HG02798 (cell line): ENCODE measurements around the gene TAPBP.
"Not testable (repeated sequence)": the region's sequence is repeated elsewhere in the genome, so short reads cannot be mapped to it uniquely, and the experiment has no call there.

Experiments
- ATAC-seq: cut with Tn5 transposase; IDR thresholded peaks from one replicate; pipeline ENCODE4 v1.9.1; 2021; ENCODE audit warnings: mild to moderate bottlenecking; ENCODE audit not compliant: unreplicated experiment, poor library complexity

Gene TAPBP

DNA sequence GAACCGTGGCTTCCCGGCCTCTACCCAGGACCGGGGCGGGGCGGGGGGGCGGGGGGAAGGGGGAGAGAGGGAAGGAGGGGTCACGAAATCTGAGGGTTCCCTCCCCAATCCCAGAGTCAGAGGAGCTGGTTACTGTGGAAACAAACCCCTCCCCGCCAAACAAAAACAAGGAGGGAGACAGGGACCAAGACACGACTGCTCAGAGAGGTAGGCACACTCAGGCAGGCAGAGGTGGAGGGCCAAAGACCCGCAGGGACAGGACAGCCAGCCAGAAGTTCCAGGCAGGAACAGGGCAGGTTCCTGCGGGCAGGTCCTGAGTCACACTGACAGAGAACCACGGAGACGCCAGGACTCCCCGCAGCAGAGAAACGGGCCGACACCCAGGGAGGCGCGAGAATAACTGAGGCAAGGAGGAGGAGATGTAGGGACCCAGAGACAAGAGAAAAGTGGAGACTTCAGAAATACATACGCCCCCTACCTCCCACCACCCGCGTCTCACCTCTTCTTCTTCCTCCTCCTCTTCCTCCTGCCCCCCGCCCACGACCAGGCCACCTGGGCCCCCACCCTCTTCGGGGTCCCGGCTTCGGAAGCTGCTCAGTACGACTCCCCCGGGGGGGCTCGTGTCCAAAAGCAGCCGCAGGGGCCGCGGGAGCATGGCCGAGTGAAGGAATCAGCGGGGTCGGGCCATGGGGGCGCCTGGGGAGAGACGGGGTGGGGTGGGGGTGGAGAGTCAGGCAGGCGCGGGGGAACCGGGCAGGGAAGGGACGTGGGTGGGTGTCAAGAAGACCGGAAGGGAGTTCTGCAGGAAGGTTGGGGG lies 15.7 kb downstream of the TAPBP start:
- ATAC-seq = no peak

DNA sequence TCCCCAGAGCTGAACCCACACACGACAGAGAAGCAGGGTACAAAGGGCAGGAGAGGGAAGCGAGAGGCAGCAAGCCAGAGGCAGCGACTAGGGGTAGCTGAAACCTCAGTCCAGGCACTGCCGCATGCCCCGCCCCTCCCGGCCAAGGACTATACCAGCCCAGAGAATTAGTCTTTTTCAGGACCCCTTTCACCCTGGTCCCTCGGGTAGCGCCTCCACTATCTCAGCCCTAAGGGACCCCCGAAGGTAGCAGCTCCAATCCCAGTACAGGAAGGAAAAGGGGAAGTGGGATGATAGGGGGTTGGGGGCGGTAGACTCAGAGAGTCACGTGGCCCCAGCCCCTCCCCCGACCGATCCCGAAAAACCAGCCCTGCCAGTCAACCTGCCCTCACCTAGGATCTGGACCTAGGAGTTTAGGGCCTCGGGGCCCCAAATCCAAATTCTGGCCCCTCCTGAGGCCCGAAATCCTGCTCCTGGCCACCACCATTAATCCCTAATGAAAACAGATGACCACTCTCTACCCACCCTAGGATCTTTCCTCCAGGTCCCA lies 16.4 kb downstream of the TAPBP start:
- ATAC-seq = no peak

GRCh38 chr6:33296797-33297405 lies 17.0 kb downstream of the TAPBP start:
- ATAC-seq = no peak

DNA sequence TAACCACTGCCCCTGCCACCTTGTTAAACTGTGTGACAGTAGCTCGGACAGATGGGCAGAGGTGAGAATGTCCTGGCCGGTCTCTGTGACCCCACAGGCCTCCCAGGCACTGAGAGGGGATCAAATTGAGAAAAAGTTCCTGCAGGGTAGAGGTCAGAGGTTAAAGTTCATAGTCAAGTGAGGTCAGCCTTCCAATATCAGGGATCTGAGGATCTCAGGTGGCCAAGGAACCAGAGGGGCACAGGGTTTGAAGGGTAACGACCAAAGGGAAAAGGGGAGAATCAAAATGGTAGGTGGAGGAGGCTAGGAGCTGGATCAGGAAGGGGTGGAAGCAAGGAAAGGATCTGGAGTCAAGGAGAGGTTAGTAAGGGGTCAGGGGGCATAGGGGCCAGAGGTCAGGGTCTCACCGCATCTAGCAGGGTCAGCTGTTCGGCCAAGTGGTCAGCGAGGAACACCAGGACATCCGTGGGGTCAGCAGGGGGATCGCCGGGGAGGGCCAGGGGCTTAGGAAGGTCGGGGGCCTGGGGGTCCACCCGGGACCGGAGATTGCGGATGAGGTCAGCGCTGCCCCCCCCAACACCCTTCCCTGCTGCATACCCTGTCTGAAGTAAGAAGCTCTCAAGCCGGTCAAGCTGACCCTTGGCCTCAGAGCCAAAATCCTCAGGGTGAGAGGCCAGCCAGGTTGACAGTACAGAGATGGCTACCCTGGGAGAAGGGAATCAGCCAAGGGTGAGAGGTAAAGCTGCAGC lies 18.1 kb downstream of the TAPBP start:
- no peak for ATAC-seq

DNA sequence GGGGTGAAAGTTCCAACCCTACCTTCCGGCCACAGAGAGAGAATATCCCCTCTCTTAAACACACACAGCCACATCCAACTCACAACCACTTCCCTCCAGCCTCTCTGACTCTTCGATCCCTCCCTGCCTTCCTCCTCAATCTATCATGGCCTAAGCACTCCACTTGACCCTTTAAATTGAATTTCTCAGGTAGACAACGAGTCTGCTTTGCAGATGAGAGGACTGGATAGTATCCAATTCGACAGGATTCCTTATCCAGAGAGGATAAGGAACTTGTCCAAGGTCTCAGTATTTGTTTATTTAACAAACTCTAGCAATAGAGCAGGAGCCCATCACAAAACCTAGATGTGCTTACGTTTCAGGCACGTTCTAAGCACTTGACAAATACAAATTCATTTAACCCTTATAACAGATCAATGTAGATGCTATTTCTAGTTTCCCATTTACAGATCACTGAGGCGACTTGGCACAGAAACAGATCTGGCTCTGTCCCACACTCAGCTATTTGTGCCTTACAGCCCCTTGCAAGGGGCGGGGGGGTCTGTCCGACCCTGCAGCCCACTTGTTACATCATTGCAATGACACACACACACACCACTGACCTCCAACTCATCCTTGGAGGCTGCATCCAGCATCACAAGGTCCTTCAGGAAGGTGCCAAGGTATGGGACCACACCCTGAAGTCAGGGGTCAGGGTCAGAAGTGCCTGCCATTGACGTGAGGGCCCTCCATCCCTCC lies 19.6 kb downstream of the TAPBP start:
- no peak for ATAC-seq

- no peak for ATAC-seq
Measured at GRCh38 chr6:33292996-33293682, 20.7 kb downstream of the TAPBP start.

- ATAC-seq = no peak
Measured at GRCh38 chr6:33290459-33290858, 23.4 kb downstream of the TAPBP start.

DNA sequence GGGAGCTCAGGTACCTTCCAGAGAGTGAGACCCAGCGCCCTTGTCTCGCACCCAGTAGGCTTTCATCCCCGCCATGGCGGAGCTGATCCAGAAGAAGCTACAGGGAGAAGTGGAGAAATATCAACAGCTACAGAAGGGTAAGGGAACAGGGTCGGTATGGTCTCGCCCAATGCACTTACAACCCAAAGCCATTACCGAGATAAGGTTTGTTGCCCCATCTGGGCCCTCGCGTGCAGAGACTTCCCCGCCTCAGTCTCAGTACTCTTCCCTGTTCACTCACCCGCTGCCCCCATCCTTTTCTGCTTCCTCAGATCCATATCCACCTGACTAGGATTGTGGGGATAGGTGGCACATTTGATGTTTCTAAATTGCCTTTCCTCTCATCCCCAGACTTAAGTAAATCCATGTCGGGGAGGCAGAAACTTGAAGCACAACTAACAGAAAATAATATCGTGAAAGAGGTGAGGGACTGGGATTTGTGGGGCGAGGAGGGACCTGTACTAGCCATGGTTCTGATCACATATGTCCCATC lies 24.0 kb downstream of the TAPBP start:
- ATAC-seq = no peak

- peak; percentile 89 for ATAC-seq
Measured at GRCh38 chr6:33288921-33289783, 24.7 kb downstream of the TAPBP start, which contains the start of the genes PFDN6 and WDR46. PFDN6 (plus strand) TSS chr6:33289601; CDS start chr6:33289857, 256 bp downstream. WDR46 (minus strand) TSS chr6:33289239; CDS start chr6:33289170, 69 bp downstream.

GRCh38 chr6:33288141-33288920 lies 25.5 kb downstream of the TAPBP start:
- ATAC-seq = no peak

GRCh38 chr6:33286946-33287914 lies 26.6 kb downstream of the TAPBP start:
- ATAC-seq = no peak

DNA sequence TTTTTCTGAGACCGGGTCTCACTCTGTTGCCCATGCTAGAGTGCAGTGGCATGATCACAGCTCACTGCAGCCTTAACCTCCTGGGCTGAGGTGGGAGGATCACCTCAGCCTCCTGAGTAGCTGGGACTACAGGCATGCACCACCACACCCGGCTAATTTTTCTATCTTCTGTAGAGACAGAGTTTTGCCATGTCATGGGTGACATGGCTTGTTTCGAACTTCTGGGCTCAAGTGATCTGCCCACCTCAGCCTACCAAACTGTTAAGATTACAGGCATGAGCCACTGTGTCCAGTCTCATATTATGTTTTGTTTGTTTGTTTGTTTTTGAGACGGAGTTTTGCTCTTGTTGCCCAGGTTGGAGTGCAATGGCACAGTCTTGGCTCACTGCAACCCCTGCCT lies 28.7 kb downstream of the TAPBP start:
- not testable (repeated sequence) for ATAC-seq

DNA sequence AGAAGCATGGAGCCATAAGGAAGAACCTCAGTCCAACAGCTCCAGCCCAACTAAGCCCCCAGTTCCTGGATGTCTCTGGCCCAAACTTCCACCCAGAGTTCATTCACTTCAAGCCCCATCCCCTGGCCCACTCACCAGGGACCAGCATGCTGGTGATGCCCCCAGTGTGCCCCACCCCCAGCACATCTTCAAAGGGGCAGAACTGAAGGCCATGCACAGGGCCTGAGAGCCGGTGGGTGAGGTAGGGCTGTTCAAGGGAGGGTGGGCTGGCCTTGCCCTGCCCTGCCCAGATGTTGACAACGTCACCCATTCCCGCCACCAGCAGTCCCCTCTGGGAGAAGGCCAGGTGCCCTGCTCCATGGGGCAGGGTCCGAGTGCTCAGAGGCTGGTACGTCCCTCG lies 33.3 kb downstream of the TAPBP start:
- ATAC-seq = no peak

DNA sequence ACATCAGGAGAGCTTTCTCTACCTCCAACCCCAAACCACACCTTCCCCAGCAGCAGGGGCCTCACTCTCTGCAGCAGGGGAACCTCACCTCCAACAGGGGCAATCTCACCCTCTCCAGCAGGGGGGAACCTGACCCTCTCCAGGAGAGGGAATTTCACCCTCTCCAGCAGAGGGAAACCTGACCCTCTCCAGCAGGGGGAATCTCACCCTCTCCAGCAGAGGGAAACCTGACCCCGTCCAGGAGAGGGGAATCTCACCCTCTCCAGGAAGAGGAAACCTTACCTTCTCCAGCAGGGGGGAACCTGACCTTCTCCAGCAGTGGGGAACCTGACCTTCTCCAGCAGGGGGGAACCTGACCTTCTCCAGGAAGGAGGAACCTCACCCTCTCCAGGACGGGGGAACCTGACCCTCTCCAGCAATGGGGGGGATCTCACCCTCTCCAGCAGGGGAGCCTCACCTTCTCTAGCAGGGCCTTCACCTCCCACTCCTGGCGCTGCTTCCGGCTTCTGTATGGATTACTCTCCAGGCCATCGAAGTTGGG lies 33.8 kb downstream of the TAPBP start:
- no peak for ATAC-seq

DNA sequence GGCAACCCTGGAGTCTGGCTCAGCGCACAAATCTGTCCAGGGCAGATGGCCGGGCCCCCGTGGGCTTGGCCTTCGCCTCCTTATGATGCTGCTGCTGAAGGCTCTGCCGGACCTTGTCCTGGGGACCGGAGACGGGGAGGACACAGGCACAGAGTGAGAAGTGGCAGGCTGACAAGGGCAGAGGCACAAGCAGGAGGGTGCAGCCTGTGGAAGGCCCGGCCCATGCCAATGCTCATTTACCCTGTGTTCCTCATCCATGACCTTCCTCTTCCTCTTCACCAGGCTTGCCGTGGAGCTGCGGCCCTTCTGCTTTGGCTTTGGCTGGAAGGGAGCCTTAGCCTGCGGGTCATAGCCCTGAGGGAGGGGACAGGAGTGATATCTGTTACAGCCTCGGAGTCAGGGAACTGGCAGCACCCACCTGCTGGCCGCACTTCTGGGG lies 34.6 kb downstream of the TAPBP start:
- no peak for ATAC-seq

- ATAC-seq = no peak
Measured at GRCh38 chr6:33278810-33279209, 35.1 kb downstream of the TAPBP start.
